OCI-LY1 (cell line): ENCODE measurements around the gene ROR2.

Experiments
- H2AFZ ChIP-seq: fragments of 200-600 bp; sonication (generic), shearing (Covaris generic); 2 replicates; pipeline ENCODE4 v1.6.0; 2014; ENCODE audit warnings: antibody characterized with exemption, mild to moderate bottlenecking, low read length
- H3F3A ChIP-seq: fragments of 200-600 bp; sonication (generic), shearing (Covaris generic); 2 replicates; pipeline ENCODE4 v1.6.0; 2014; ENCODE audit warnings: mild to moderate bottlenecking, antibody characterized with exemption, low read length, moderate library complexity; ENCODE audit not compliant: insufficient read depth
- H3K27ac ChIP-seq: fragments of 200-600 bp; sonication (generic); 2 replicates; pipeline ENCODE4 v1.5.1; 2014; ENCODE audit warnings: low read length, mixed run types, mild to moderate bottlenecking, low read depth; ENCODE audit not compliant: poor library complexity, severe bottlenecking
- H3K27me3 ChIP-seq: fragments of 200-600 bp; sonication (generic); 2 replicates; pipeline ENCODE4 v1.6.0; 2014; ENCODE audit warnings: antibody characterized with exemption, mild to moderate bottlenecking, low read length, moderate library complexity; ENCODE audit not compliant: insufficient read depth
- H3K36me3 ChIP-seq: fragments of 200-600 bp; sonication (generic); 2 replicates; pipeline ENCODE4 v1.6.1; 2014; ENCODE audit warnings: mild to moderate bottlenecking, antibody characterized with exemption, low read length, moderate library complexity, mixed read lengths; ENCODE audit not compliant: insufficient read depth
- H3K4me1 ChIP-seq: fragments of 200-600 bp; sonication (generic); 2 replicates; pipeline ENCODE4 v1.5.1; 2014; ENCODE audit warnings: mild to moderate bottlenecking, low read length, moderate library complexity; ENCODE audit not compliant: insufficient read depth, severe bottlenecking
- H3K4me2 ChIP-seq: fragments of 200-600 bp; sonication (generic), shearing (Covaris generic); 2 replicates; pipeline ENCODE4 v1.6.1; 2014; ENCODE audit warnings: low read length
- H3K4me3 ChIP-seq: fragments of 200-600 bp; sonication (generic); 2 replicates; pipeline ENCODE4 v1.5.1; 2014; ENCODE audit warnings: low read length, low read depth, mild to moderate bottlenecking, mixed read lengths; ENCODE audit not compliant: poor library complexity, severe bottlenecking
- H3K79me2 ChIP-seq: fragments of 200-600 bp; shearing (Covaris generic); 2 replicates; pipeline ENCODE4 v1.6.1; 2016; ENCODE audit warnings: mixed run types, low read length, mixed read lengths; ENCODE audit not compliant: insufficient read depth
- H3K9ac ChIP-seq: fragments of 200-600 bp; sonication (generic), shearing (Covaris generic); 2 replicates; pipeline ENCODE4 v1.6.1; 2014; ENCODE audit warnings: mild to moderate bottlenecking, low read length, mixed read lengths
- H3K9me2 ChIP-seq: fragments of 200-600 bp; sonication (generic), shearing (Covaris generic); 2 replicates; pipeline ENCODE4 v1.6.1; 2014; ENCODE audit warnings: low read depth, mild to moderate bottlenecking, low read length, mixed read lengths
- H3K9me3 ChIP-seq: fragments of 200-600 bp; shearing (Covaris generic); 2 replicates; pipeline ENCODE4 v1.6.1; 2014; ENCODE audit warnings: low read length, mixed read lengths
- H4K20me1 ChIP-seq: fragments of 200-600 bp; sonication (generic), shearing (Covaris generic); 2 replicates; pipeline ENCODE4 v1.6.0; 2016; ENCODE audit warnings: mild to moderate bottlenecking, low read length; ENCODE audit not compliant: insufficient read depth
- CTCF ChIP-seq: fragments of 200-600 bp; sonication (generic), shearing (Covaris generic); IDR thresholded peaks from 2 replicates; pipeline ENCODE4 v1.5.1; 2017; ENCODE audit warnings: mild to moderate bottlenecking, antibody characterized with exemption, low read length, moderate library complexity, mixed read lengths
- EZH2 ChIP-seq: fragments of 200-600 bp; sonication (generic), shearing (Covaris generic); IDR thresholded peaks from 2 replicates; pipeline ENCODE4 v1.8.0; 2017; ENCODE audit warnings: borderline replicate concordance, mixed run types, mild to moderate bottlenecking, antibody characterized with exemption, low read length, moderate library complexity, mixed read lengths

ROR2 gene

GRCh38 chr9:91902475-91903125 lies 47.4 kb downstream of the ROR2 start:
- Histone ChIP-seq H3K4me1 (no peaks in the 10 kb centered on the region), H3K27ac (no peak overlapping the region), H3K79me2 (no peaks in the 10 kb centered on the region), H3K36me3 (no peaks in the 10 kb centered on the region), H3K27me3 (0 out of 2 replicates have a peak, but pooled peaks cover 6% of the 10 kb centered on the region), H3K4me3 (no peak overlapping the region), H3K4me2 (no peak overlapping the region), H3K9ac (no peak overlapping the region), H3K9me3 (no peaks in the 10 kb centered on the region), H2AFZ (no peak overlapping the region), H3K9me2 (no peaks in the 10 kb centered on the region), H4K20me1 (no peaks in the 10 kb centered on the region), H3F3A (no peaks in the 10 kb centered on the region)
- TF ChIP-seq CTCF (no peak), EZH2 (no peak)

- Histone ChIP-seq H3F3A (no peaks in the 10 kb centered on the region), H3K4me3 (no peak overlapping the region), H3K27ac (no peak overlapping the region), H3K4me2 (no peak overlapping the region), H3K9ac (no peak overlapping the region), H3K27me3 (0 out of 2 replicates have a peak, but pooled peaks cover 6% of the 10 kb centered on the region), H3K36me3 (no peaks in the 10 kb centered on the region), H3K9me3 (no peaks in the 10 kb centered on the region), H3K4me1 (no peaks in the 10 kb centered on the region), H4K20me1 (no peaks in the 10 kb centered on the region), H3K9me2 (no peaks in the 10 kb centered on the region), H2AFZ (no peak overlapping the region), H3K79me2 (no peaks in the 10 kb centered on the region)
- TF ChIP-seq CTCF: no peak
- no peak for TF ChIP-seq EZH2
These were observed 49.2 kb downstream of the ROR2 start for GRCh38 chr9:91900797-91901177.

- H3K79me2 ChIP-seq: no peaks in the 10 kb centered on the region
- no peaks in the 10 kb centered on the region for H3F3A ChIP-seq
- H3K4me1 ChIP-seq: no peaks in the 10 kb centered on the region
- H3K4me3 ChIP-seq: no peak overlapping the region
- H4K20me1 ChIP-seq: no peaks in the 10 kb centered on the region
- no peak for TF ChIP-seq EZH2
- TF ChIP-seq CTCF: no peak
- no peak overlapping the region for H3K9ac ChIP-seq
- H3K4me2 ChIP-seq: no peak overlapping the region
- H3K9me2 ChIP-seq: no peaks in the 10 kb centered on the region
- no peak overlapping the region for H2AFZ ChIP-seq
- H3K27me3 ChIP-seq: 0 out of 2 replicates have a peak, but pooled peaks cover 4% of the 10 kb centered on the region
- H3K9me3 ChIP-seq: no peaks in the 10 kb centered on the region
- no peak overlapping the region for H3K27ac ChIP-seq
- H3K36me3 ChIP-seq: no peaks in the 10 kb centered on the region
These were observed 49.8 kb downstream of the ROR2 start for GRCh38 chr9:91900055-91900796.
